Measurements from ENCODE around the gene RALB.
A peak's percentile ranks its signal among the peaks of the same experiment; 100 is the strongest.

RALB gene, protein sequence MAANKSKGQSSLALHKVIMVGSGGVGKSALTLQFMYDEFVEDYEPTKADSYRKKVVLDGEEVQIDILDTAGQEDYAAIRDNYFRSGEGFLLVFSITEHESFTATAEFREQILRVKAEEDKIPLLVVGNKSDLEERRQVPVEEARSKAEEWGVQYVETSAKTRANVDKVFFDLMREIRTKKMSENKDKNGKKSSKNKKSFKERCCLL

GRCh38 chr2:120252225-120253020 is at the start of gene RALB:
RALB (plus strand) TSS chr2:120252852; CDS start chr2:120278665, 25,813 bp downstream.
- peak; percentile 99 for DNase-seq

GRCh38 chr2:120203251-120204021 is 49.2 kb upstream of the RALB start:
- no peak for DNase-seq

DNA sequence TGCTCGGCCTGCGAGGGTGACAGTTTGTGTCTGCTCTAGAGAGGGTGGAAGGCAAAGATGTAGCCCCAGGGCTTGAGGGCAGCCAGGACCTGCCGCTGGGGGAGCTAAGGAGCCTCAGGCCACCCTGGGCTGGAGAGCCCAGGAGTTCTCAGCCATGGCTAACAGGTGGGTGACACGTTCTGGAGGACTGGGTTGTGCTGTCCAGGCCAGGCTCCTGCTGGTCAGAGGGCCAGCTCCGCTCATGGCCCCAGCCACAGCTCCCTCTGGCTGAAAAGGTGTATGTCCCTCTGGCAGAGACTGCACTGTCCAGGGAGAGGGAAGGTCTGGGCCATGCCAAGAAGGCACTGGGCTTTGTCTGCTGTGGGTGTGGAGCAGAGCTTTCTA is 48.6 kb upstream of the RALB start:
- no peak for DNase-seq

- no peak for DNase-seq
Observed at GRCh38 chr2:120204417-120204816, 48.2 kb upstream of the RALB start.

DNA sequence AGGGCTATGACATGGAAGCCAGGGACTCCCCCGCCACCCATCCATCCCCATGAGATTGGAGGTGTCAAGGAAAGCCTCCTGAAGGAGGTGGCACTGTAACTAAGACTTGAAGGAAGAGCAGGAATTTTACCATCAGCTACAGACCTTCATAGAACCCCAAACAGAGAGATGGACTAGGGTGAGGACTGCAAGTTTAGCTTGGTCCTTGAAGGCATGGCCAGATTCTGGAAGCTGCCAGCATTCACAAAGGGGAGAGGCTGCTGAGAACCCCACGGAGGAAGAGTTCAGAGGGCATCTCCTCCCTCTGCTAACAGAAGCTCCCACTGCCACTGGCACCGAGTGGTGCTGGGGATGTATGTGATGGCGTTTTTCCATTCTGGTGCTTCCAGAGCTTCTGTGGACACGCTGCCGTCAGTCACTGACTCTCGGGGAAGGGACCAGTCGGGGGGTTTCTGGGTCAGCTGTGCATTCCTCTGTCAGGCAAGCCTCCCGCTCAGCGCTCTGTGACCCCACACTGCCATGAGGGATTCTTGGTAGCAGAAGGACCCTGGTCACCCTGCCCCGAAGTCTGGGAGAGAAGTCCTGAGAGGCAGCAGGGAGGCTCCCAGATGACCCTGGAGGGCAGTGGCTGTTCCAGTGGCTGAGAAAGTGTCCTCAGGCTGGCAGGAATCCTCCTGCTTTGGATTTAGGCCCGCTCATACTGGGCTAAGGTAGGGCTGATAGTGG is 47.5 kb upstream of the RALB start:
- DNase-seq: no peak

- DNase-seq: peak; percentile 58
Observed at GRCh38 chr2:120206022-120206581, 46.5 kb upstream of the RALB start.

GRCh38 chr2:120208381-120209353 is 44.0 kb upstream of the RALB start:
- DNase-seq: no peak

DNA sequence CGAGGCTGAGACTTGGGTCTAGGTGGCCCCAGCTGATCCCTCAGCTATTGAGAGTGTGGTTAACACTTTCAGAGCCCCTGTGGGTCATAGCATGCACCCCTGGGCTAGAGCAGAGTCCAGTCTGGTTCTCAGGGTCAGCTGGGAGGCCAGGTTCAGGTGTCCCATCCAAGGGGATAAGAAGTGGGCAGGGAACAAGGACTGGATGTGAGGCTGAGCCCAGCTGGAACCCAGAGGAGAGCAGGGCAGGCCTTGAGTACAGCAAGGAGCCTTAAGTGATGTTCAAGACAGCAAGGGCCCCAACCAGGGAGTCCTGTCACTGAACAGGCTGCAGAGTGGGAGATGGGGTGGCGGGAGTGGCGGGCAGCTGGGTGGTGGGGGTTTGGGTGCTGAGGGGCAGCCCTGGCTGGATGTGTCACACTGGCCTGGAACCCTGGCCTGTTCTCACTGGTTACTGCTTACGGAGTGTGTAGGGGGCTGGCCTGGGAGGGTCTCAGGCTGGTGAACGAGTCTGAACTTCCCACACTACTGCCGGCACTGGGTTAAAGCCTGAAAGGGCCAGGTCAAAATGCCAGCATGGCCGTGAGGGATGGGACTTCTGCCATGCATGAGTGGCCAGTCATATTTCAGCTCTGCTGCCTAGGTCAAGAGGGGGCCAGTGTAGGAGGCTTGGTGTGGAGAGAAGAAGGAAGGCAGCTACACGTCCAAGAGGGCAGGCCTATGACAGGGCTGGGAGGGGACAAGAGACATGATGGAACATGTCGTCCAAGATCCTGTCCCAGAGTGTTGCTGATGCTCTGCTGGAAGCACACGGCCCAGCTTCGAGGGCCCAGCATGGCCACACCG is 43.0 kb upstream of the RALB start:
- DNase-seq: no peak

DNA sequence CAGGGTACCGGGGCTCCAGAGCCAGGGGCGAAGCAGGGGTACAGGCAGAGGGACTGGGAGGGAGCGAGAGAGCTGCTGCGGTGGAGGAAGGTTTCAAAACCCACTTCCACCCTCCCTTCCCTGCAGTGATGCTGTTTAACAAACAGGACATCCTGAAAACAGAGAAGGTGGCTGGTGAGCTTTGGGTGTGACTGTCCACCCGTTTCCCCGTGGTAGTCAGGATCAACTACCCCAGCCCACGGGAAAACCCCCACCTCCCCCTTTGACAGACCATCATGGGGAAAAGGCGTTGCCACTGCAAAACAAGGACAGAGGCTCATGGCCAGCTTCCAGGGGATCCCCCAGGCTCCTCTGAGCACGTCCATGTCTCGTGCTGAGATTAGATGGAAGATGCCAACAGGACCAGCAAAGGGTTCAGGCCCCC is 42.4 kb upstream of the RALB start:
- DNase-seq: no peak

- no peak for DNase-seq
Observed at GRCh38 chr2:120218181-120218580, 34.5 kb upstream of the RALB start.

DNA sequence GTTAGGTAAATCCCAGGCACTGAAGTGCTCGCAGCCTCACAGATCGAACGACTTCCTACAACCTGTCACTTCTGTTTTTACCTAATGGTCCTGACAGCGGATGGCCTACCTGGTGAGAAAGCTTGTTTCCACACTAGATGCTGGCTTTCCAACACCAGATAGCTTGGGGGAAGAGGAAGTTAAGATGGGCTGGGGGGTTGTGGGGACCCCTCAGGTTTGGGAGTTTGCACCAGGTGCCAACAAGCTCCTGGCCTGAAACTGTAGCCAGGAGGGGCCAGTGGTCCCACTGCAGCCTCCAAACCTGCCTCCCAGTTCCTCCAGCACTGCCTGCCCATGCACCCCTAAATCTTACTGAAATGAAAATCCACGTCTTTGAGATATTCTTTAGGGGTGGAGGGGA is 33.4 kb upstream of the RALB start:
- no peak for DNase-seq

DNA sequence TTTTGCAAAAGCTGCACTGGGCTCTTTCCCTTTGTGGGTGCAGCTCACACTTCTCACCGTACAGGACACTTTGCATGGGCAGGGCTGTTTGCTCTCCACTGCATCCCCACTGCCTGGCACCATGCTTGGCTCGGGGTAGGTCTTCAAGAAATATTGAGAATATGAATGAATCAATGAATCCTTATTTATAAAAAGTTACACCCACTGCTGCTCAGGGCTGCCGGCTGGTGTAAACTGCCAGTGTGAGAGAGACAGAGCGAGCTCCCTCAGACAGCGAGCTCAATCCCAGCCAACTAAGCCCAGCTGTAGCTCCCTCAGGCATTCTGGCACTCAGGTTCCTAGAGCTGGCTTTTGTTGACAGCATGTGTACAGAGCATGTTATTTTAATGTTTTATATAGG is 32.9 kb upstream of the RALB start:
- no peak for DNase-seq

- DNase-seq: no peak
Observed at GRCh38 chr2:120220756-120221155, 31.9 kb upstream of the RALB start.

GRCh38 chr2:120221616-120222015 is 31.0 kb upstream of the RALB start:
- no peak for DNase-seq

DNA sequence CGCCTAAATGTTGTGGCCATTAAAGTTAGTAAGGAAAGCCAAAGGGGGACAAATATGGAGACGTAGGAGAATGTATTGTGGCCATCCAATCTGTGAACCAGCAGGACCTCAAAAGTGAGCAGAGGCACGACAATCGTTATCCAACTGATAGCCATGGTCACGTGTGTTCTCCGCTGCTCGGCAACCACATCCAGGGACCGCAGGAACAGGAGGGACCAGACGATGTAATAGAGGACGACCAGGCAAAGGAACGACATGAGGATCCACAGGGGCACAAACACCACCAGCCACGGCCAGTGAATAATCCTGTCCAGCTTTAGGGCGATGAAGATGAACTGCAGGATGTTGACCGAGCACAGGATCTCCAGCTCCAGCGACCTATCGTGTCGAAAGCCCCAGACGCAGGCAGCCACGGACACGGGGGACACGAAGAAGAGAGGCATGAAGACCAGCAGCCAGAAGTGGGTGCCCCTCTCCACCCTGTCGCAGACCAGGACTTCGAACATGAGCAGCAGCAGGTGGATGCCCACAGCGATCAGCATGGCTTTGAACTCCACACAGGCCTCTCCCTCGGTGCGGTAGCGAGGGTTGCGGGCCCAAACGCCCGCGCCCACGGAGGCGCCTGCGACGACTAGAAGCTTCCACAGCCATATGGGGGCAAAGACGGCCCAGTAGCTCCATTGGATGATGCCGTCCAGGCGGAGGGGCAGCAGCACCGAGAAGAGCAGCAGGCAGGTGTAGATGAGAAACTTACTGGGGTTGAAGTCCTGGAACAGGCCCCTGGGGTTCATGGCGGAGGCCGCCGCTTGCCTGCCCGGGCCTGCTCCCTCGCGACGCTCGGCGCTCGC is 30.2 kb upstream of the RALB start:
- DNase-seq: no peak

DNA sequence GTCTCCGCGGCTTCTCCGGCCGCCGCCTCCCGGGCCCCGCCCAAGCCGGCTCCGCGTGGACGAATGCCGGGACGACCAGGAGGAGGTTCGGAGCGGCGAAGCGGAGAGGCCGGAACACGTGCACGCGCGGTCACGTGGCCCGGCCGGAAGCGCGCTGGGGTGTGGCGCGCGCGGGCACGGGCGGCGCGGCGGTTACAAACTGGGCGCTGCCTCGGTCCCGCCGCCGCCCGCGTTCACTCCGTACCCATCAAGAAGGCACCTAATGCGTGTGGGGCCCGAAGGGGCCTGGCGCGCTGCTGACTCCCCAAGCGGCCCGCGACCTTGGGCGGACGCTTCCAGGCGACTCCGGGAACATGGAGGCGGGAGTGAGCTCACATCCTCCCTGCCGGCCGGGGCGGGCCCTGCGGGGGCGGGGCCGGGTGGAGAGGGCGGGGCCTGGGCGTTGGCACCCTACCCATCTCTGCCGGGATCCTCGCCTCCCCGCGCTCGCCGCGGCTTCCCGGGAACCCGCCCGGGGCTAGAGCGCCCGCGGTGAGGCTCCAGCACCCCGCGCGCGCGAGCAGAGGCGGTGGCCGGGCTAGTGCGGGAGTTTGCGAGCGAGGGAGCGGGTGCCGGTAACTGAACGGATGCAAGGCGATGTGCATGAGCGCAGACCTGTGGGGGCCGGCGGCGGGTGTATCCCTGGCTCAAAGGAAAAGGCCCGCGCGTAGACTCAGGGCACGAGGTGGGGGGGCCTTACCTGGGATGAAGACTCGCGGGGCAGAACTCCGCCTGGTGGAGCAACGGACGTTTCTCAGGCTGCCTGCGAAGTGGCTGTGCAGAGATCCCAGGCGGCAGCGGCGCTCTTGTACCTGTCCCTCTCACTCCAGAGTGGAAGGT is 29.4 kb upstream of the RALB start, which contains the start of gene TMEM185B:
TMEM185B (minus strand) TSS at position 367 of the 879 bp plus-strand sequence. CDS start 424 bp downstream, outside the sequence.
- peak; percentile 92 for DNase-seq

- no peak for DNase-seq
Observed at GRCh38 chr2:120224256-120224655, 28.4 kb upstream of the RALB start.

Measured in CD4-positive, alpha-beta T cell treated with Interleukin-6 for 4 hours (primary cell).